H1 (cell line): ENCODE data around the gene TPO. TPM values are rescaled to one million over a fixed set of nuclear protein-coding genes. Genes with fewer than 3 reads are reported as not detected.

Experiments used
- ATF3 ChIP-seq: IDR thresholded peaks from 2 replicates; pipeline ENCODE4 v1.6.1; 2011; ENCODE audit warnings: low read depth, mild to moderate bottlenecking, low read length; ENCODE audit not compliant: insufficient read depth
- CREB1 ChIP-seq: IDR thresholded peaks from 2 replicates; pipeline ENCODE4 v1.6.1; 2012; ENCODE audit warnings: inconsistent platforms
- GTF2F1 ChIP-seq: IDR thresholded peaks from 2 replicates; pipeline ENCODE4 v1.6.1; 2012; ENCODE audit warnings: low read depth, low read length, improper control_type of control experiment, borderline replicate concordance
- SIRT6 ChIP-seq: IDR thresholded peaks from one replicate; pipeline ENCODE4 v1.7.1; 2012; ENCODE audit warnings: low read length, inconsistent platforms
- polyA plus RNA-seq, 7 experiments: library from polyadenylated mRNA; depleted of rRNA in 3 of 7; stranded (reverse) in 5 of 7; unstranded in 2 of 7; fragments of >200 nt in 5 of 7; fragments of 200-250 nt in 2 of 7; gene quantifications; 1 replicate in 5 of 7; 2 replicates in 1 of 7; 4 replicates in 1 of 7; pipeline versions ENCODE4 v1.2.1 to v1.2.3, GENCODE V29; 2011 to 2013; ENCODE audit warnings: missing spikeins in 2 of 7, mixed read lengths in 2 of 7
- total RNA-seq: library from RNA; stranded (reverse); fragmentation: NEBNext Ultra II Directional; extraction: Animal tissue kit (Norgen Biotek cat#: 25700); gene quantifications from 2 replicates; pipeline ENCODE4 v1.2.1, GENCODE V29; 2021

Gene TPO
- total and polyA plus RNA-seq, 2 of the 8 experiments (the other 6 are each of a cell fraction or from before 2014, with no cell fraction given) = not detected

GRCh38 chr2:1446301-1446700 is 33.0 kb downstream of the TPO start (continued):
- TF ChIP-seq CREB1 = no peak
- TF ChIP-seq SIRT6 = no peak
- no peak for TF ChIP-seq GTF2F1
- TF ChIP-seq ATF3 = no peak
